NB4 (cell line): ENCODE data around the gene SYTL5.

ENCODE experiments used
- MYC ChIP-seq: IDR thresholded peaks from 2 replicates; pipeline ENCODE4 v1.6.1; 2011; ENCODE audit warnings: low read depth, low read length
- POLR2A ChIP-seq: IDR thresholded peaks from 2 replicates; pipeline ENCODE4 v1.6.1; 2011; ENCODE audit warnings: mild to moderate bottlenecking; ENCODE audit not compliant: insufficient read length; ENCODE audit errors: extremely low read depth
- TF ChIP-seq, protein P1 (sequence below): IDR thresholded peaks from one replicate; pipeline ENCODE4 v1.5.1; 2012; ENCODE audit warnings: low read depth, low read length
- TF ChIP-seq, protein P2 (sequence below): IDR thresholded peaks from 2 replicates; pipeline ENCODE4 v1.6.1; 2011; ENCODE audit warnings: low read depth, low read length

DNA sequence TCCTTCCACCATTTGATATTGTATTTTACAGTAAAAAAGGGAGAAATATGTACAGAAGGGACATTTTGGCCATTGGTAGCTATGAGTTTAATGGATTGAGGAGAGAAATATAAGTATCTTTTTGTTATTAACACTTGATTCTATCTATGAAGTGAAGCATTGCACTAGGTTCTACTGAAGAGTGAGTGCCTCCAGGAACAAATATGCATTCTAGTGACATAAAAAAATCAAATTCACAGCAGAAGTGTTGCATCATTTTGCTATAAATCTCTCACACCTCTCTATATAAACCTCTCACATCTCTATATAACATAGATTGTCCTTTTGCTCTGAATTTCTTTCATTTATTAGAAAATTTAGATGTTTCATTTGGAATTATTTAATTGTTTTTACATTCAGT is 425 bp downstream of the SYTL5 start:
- TF ChIP-seq POLR2A (no peak), MYC (no peak)
- TF ChIP-seq, protein P1, sequence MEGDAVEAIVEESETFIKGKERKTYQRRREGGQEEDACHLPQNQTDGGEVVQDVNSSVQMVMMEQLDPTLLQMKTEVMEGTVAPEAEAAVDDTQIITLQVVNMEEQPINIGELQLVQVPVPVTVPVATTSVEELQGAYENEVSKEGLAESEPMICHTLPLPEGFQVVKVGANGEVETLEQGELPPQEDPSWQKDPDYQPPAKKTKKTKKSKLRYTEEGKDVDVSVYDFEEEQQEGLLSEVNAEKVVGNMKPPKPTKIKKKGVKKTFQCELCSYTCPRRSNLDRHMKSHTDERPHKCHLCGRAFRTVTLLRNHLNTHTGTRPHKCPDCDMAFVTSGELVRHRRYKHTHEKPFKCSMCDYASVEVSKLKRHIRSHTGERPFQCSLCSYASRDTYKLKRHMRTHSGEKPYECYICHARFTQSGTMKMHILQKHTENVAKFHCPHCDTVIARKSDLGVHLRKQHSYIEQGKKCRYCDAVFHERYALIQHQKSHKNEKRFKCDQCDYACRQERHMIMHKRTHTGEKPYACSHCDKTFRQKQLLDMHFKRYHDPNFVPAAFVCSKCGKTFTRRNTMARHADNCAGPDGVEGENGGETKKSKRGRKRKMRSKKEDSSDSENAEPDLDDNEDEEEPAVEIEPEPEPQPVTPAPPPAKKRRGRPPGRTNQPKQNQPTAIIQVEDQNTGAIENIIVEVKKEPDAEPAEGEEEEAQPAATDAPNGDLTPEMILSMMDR: no peak
- TF ChIP-seq, protein P2, sequence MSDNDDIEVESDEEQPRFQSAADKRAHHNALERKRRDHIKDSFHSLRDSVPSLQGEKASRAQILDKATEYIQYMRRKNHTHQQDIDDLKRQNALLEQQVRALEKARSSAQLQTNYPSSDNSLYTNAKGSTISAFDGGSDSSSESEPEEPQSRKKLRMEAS: no peak
